NCI-H2081 treated with DMSO at 0.1 percent for 48 hours (cell line): Measurements from ENCODE around the gene RPL9.
"Not testable (repeated sequence)": the region's sequence is repeated elsewhere in the genome, so short reads cannot be mapped to it uniquely, and the experiment has no call there.

Experiments
- DNase-seq: peaks from one replicate; lab custom pipeline; 2025; lab: John Stamatoyannopoulos, UW

The RPL9 gene

DNA sequence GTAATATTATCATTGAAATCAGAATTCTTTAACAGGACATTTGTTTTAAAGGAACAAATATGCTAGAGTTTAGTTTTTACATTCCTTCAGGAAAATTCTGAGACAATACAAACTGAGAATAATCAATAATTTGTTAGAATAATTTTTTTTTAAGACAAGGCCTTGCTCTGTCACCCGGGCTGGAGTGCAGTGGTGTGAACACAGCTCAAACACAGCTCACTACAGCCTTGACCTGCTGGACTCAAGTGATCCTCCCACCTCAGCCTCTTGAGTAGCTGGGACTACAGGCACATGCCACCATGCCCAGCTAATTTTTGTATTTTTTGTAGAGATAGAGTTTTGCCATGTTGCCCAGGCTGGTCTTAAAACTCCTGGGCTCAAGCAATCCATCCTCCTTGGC is 33.4 kb downstream of the RPL9 start:
- not testable (repeated sequence) for DNase-seq

DNA sequence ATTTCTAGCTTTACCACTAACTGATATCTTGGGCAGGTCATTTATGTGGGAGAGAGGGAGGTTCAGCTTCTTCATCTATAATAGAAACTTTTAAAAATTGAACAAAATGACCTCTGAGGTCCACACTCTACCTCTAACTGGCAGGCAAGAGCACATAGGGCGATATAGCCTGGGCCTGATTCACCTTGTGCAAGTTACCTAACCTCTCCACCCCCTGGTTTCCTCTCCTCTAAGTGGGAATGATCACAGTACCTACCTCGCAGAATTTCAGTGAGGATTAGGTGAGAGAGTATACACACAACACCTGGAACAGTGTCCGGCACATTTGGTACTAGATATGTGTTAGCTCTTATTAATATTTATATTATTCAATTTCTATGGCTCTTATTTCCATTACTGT is 36.5 kb downstream of the RPL9 start:
- DNase-seq, result no peak

DNA sequence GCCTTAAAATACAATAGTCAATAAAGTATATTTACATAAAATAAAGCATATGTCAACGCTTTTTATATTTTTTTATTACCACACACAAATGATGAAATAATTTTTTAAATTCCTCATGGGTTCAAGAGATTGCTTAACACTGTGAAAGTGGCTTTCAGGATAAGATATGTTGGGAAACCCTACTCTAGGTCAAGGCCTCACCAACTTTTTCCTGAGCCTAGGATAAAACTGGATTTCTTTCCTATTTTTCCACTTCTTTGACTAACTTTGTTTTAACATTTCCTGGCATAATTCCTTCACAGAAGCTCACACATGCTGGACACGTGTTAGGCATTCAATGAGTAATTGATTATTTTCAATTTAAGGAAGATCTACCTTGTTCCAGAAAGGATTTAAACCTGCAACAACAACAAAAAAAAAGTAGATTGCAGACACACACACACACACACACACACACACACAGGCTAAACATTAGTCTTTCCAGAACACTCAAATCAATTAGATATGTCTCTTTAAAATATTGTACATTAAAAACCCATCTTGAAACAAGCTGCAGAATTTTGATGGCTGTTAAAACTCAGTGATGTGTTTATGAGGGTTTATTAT is 42.9 kb downstream of the RPL9 start:
- no peak for DNase-seq

DNA sequence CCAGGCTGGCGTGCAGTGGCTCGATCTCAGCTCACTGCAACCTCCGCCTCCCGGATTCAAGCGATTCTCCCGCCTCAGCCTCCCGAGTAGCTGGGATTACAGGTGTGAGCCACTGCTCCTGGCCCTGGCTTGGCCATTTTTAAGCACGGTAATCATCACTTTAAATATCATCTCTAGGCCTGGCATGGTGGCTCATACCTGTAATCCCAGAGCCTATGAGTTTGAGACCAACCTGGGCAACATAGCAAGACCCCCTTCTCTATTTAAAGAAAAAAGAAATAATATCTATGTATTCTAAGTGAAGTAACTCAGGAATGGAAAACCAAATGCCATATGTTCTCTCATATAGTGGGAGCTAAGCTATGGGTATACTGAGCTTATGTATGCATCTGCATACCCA is 47.2 kb downstream of the RPL9 start:
- DNase-seq, result not testable (repeated sequence)

DNA sequence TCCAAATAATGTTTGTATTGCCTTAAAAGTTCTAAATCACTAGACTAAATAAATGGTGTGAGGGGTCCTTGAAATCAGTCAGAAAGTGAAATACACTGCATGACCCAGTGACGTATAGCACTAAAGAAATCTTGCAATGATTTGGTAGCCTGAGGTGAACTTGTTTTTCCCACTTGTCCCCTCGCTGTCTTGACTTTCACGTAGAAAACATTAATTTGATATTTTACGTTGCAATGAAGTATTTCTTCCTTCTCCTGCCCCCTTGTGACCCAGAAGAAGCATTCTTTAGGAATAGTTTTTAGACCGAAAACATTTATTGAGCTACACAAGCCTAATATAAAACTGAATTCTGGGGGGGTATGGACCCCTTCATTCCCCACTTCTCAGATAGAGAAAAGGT is 48.3 kb downstream of the RPL9 start:
- no peak for DNase-seq

DNA sequence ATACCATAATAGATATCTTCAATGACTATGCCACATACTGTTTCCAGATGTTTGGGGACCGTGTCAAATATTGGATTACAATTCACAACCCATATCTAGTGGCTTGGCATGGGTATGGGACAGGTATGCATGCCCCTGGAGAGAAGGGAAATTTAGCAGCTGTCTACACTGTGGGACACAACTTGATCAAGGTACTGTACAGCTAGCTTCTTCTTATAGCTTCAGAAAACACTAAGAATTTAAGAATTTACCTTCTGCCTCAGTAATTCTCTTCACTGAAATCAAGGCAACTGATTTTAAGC is 51.2 kb downstream of the RPL9 start:
- DNase-seq, result no peak

DNA sequence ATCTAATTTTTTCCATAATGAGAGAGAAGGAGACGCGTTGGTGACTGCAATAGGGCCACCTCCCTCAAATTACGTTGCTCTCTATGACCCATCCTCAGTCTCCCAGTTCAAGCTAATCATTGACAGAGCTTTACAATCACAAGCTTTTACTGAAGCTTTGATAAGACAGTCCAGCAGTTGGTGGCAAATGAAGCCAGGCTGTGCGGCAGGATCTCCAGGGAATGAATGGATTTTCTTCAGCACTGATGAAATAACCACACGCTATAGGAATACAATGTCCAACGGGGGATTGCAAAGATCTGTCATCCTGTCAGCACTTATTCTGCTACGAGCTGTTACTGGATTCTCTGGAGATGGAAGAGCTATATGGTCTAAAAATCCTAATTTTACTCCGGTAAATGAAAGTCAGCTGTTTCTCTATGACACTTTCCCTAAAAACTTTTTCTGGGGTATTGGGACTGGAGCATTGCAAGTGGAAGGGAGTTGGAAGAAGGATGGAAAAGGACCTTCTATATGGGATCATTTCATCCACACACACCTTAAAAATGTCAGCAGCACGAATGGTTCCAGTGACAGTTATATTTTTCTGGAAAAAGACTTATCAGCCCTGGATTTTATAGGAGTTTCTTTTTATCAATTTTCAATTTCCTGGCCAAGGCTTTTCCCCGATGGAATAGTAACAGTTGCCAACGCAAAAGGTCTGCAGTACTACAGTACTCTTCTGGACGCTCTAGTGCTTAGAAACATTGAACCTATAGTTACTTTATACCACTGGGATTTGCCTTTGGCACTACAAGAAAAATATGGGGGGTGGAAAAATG is 51.7 kb downstream of the RPL9 start, which contains the start of gene KLB:
TSS of gene KLB (plus strand) at position 168 of the 821 bp plus-strand sequence. CDS start at position 188, 20 bp downstream.
- no peak for DNase-seq
